H1 (cell line): Measurements from ENCODE around the gene POLR3H. TPM values are rescaled to one million over a fixed set of nuclear protein-coding genes. Genes with fewer than 3 reads are reported as not detected.

Source experiments
- CTCF ChIA-PET: fragments of 300-600 bp; sonication (Branson Sonifier 250); formaldehyde crosslinking; loops from one replicate; lab custom pipeline; 2021; ENCODE audit not compliant: partially characterized antibody; lab: Charles Lee
- POLR2A ChIA-PET: fragments of 300-600 bp; sonication (Branson Sonifier 250); formaldehyde crosslinking; loops from one replicate; lab custom pipeline; 2021; ENCODE audit warnings: inconsistent platforms; ENCODE audit not compliant: partially characterized antibody; lab: Charles Lee
- DNase-seq, 2 experiments: peaks; one replicate each; pipeline versions ENCODE4 v3.0.0 to v3.0.0-alpha.2; 2010 to 2022; ENCODE audit warnings: low spot score in 2 of 2, low read depth in 1 of 2, mixed read lengths in 1 of 2
- FAIRE-seq: peaks from 2 replicates; lab custom pipeline; 2011; peaks lifted over from hg19 to GRCh38; lab: Jason Lieb, UNC
- H2AFZ ChIP-seq: 2 replicates; pipeline ENCODE4 v1.8.1; 2012; ENCODE audit warnings: low read length, inconsistent platforms
- H2AK5ac ChIP-seq: 2 replicates; pipeline ENCODE4 v1.6.1; 2013; ENCODE audit warnings: low read depth, low read length
- H2BK120ac ChIP-seq: replicated peaks from 2 replicates; pipeline ENCODE3; 2013; ENCODE audit warnings: low read depth, low read length, inconsistent platforms
- H2BK12ac ChIP-seq: 2 replicates; pipeline ENCODE4 v1.6.1; 2013; ENCODE audit warnings: low read depth, low read length
- H2BK15ac ChIP-seq: 2 replicates; pipeline ENCODE4 v1.6.1; 2013; ENCODE audit warnings: low read length
- H2BK20ac ChIP-seq: 2 replicates; pipeline ENCODE4 v1.6.1; 2013; ENCODE audit warnings: low read length
- H2BK5ac ChIP-seq: 2 replicates; pipeline ENCODE4 v1.6.1; 2013; ENCODE audit warnings: low read depth, low read length
- H3K14ac ChIP-seq: 2 replicates; pipeline ENCODE4 v1.6.1; 2013; ENCODE audit warnings: inconsistent platforms; ENCODE audit not compliant: insufficient read length
- H3K18ac ChIP-seq: 2 replicates; pipeline ENCODE4 v1.6.1; 2013; ENCODE audit warnings: low read length; ENCODE audit errors: extremely low read depth
- H3K23ac ChIP-seq: 2 replicates; pipeline ENCODE4 v1.6.1; 2013; ENCODE audit warnings: inconsistent platforms; ENCODE audit not compliant: insufficient read length
- H3K23me2 ChIP-seq: 2 replicates; pipeline ENCODE4 v1.6.1; 2013; ENCODE audit warnings: low read depth, low read length
- H3K27ac ChIP-seq: 2 replicates; pipeline ENCODE4 v1.6.1; 2011; ENCODE audit warnings: low read depth, low read length, inconsistent platforms
- H3K27me3 ChIP-seq, 4 experiments: replicated peaks in 1 of 4; 1 replicate in 1 of 4; 2 replicates in 3 of 4; pipeline versions ENCODE4 v1.6.1 to v1.8.1; 2011 to 2013; ENCODE audit warnings: low read length in 3 of 4, mild to moderate bottlenecking in 3 of 4, inconsistent platforms in 2 of 4, mixed read lengths in 2 of 4, moderate library complexity in 1 of 4; ENCODE audit not compliant: control insufficient read depth in 3 of 4, insufficient read depth in 3 of 4; ENCODE audit errors: extremely low read depth in 1 of 4
- H3K36me3 ChIP-seq, 4 experiments: 2 replicates each; pipeline versions ENCODE4 v1.6.1 to v1.8.1; 2011 to 2013; ENCODE audit warnings: mild to moderate bottlenecking in 4 of 4, low read length in 3 of 4, moderate library complexity in 2 of 4, control low read depth in 1 of 4, inconsistent platforms in 1 of 4; ENCODE audit not compliant: insufficient read depth in 4 of 4, control insufficient read depth in 2 of 4
- H3K4ac ChIP-seq: replicated peaks from 2 replicates; pipeline ENCODE3; 2013; ENCODE audit warnings: low read length, low read depth, mixed read lengths, inconsistent platforms; ENCODE audit not compliant: insufficient read length
- H3K4me1 ChIP-seq, 4 experiments: replicated peaks in 1 of 4; 1 replicate in 1 of 4; 2 replicates in 3 of 4; pipeline versions ENCODE4 v1.6.1 to v1.8.1; 2011 to 2013; ENCODE audit warnings: low read length in 3 of 4, inconsistent platforms in 2 of 4, mixed read lengths in 1 of 4; ENCODE audit not compliant: insufficient read depth in 4 of 4, control insufficient read depth in 3 of 4
- H3K4me2 ChIP-seq, 2 experiments: 2 replicates each; pipeline versions ENCODE4 v1.6.1 to v1.8.1; 2011 to 2013; ENCODE audit warnings: low read depth in 2 of 2, low read length in 2 of 2, control low read depth in 1 of 2, inconsistent platforms in 1 of 2, mild to moderate bottlenecking in 1 of 2; ENCODE audit not compliant: insufficient read depth in 1 of 2
- H3K4me3 ChIP-seq, 4 experiments: fragments of 200-600, 300-600 bp in 1 of 4; sonication (generic), shearing (Covaris generic), sonication (Bioruptor Twin) in 1 of 4; 2 replicates each; pipeline versions ENCODE4 v1.5.1 to v1.8.1; 2011 to 2016; ENCODE audit warnings: low read length in 4 of 4, low read depth in 3 of 4, control low read depth in 2 of 4, inconsistent platforms in 2 of 4, mild to moderate bottlenecking in 2 of 4, mixed read lengths in 1 of 4, moderate library complexity in 1 of 4; ENCODE audit not compliant: insufficient read depth in 2 of 4; ENCODE audit errors: extremely low read depth in 1 of 4
- H3K56ac ChIP-seq: replicated peaks from 2 replicates; pipeline ENCODE3; 2013; ENCODE audit warnings: low read depth, mild to moderate bottlenecking, mixed read lengths, low read length, inconsistent platforms; ENCODE audit not compliant: insufficient read length
- H3K79me1 ChIP-seq: 2 replicates; pipeline ENCODE4 v1.6.1; 2013; ENCODE audit warnings: low read depth, low read length, control low read depth
- H3K79me2 ChIP-seq, 2 experiments: 2 replicates each; pipeline versions ENCODE4 v1.6.1 to v1.8.1; 2012 to 2013; ENCODE audit warnings: low read length in 2 of 2, mild to moderate bottlenecking in 2 of 2, inconsistent platforms in 1 of 2; ENCODE audit not compliant: insufficient read depth in 2 of 2, control insufficient read depth in 1 of 2
- H3K9ac ChIP-seq, 4 experiments: replicated peaks in 1 of 4; 1 replicate in 1 of 4; 2 replicates in 3 of 4; pipeline versions ENCODE4 v1.6.1 to v1.8.1; 2011 to 2013; ENCODE audit warnings: low read depth in 3 of 4, low read length in 3 of 4, control low read depth in 2 of 4, mild to moderate bottlenecking in 2 of 4, moderate library complexity in 2 of 4, inconsistent platforms in 1 of 4; ENCODE audit errors: extremely low read depth in 1 of 4
- H3K9me3 ChIP-seq, 2 experiments: 2 replicates each; pipeline versions ENCODE4 v1.6.1 to v1.8.1; 2012 to 2013; ENCODE audit warnings: mild to moderate bottlenecking in 2 of 2, moderate library complexity in 2 of 2, control low read depth in 1 of 2, inconsistent platforms in 1 of 2, low read depth in 1 of 2, low read length in 1 of 2, mixed read lengths in 1 of 2; ENCODE audit not compliant: insufficient read depth in 2 of 2
- H4K20me1 ChIP-seq, 2 experiments: replicated peaks in 1 of 2; 2 replicates each; pipeline versions ENCODE3 to v1.8.1; 2011 to 2013; ENCODE audit warnings: inconsistent platforms in 2 of 2, low read length in 2 of 2, mild to moderate bottlenecking in 1 of 2; ENCODE audit not compliant: insufficient read depth in 2 of 2, control insufficient read depth in 1 of 2
- H4K5ac ChIP-seq: 2 replicates; pipeline ENCODE4 v1.6.1; 2013; ENCODE audit warnings: low read length, low read depth, mixed read lengths, inconsistent platforms; ENCODE audit not compliant: insufficient read length
- H4K8ac ChIP-seq: 2 replicates; pipeline ENCODE4 v1.8.0; 2013; ENCODE audit warnings: mild to moderate bottlenecking, moderate library complexity, low read length, inconsistent platforms; ENCODE audit not compliant: insufficient read depth; ENCODE audit errors: extremely low read depth
- H4K91ac ChIP-seq: replicated peaks from 2 replicates; pipeline ENCODE3; 2013; ENCODE audit warnings: low read length, mixed read lengths, inconsistent platforms; ENCODE audit not compliant: insufficient read length
- JUN ChIP-seq: IDR thresholded peaks from 2 replicates; pipeline ENCODE4 v1.6.1; 2011; ENCODE audit warnings: low read depth, mild to moderate bottlenecking, improper control_type of control experiment, low read length
- KDM4A ChIP-seq: IDR thresholded peaks from one replicate; pipeline ENCODE4 v1.7.1; 2012; ENCODE audit warnings: low read depth, mild to moderate bottlenecking, moderate library complexity, low read length, inconsistent platforms; ENCODE audit not compliant: severe bottlenecking
- NRF1 ChIP-seq: IDR thresholded peaks from 2 replicates; pipeline ENCODE4 v1.6.1; 2011; ENCODE audit warnings: mild to moderate bottlenecking, low read depth, low read length, improper control_type of control experiment
- RNF2 ChIP-seq: fragments of 200-900, 300-1000 bp; sonication (generic); IDR thresholded peaks from 2 replicates; pipeline ENCODE4 v1.7.1; 2016; ENCODE audit warnings: borderline replicate concordance, low read depth, mild to moderate bottlenecking, antibody characterized with exemption, low read length; ENCODE audit not compliant: poor library complexity, severe bottlenecking; ENCODE audit errors: missing control alignments
- SP2 ChIP-seq: IDR thresholded peaks from 2 replicates; pipeline ENCODE4 v1.6.1; 2012; ENCODE audit warnings: mild to moderate bottlenecking, low read length, inconsistent platforms
- WGBS, 2 experiments: shearing (Covaris generic) in 1 of 2; methylation state at CpG; one replicate each; pipeline versions ENCODE4 v1.1.6 to v1.1.7; 2013 to 2015; ENCODE audit warnings: low lambda C conversion rate in 2 of 2, mixed read lengths in 2 of 2, inconsistent platforms in 1 of 2, low coverage in 1 of 2, missing lambda C conversion rate in 1 of 2; ENCODE audit not compliant: insufficient replicate concordance in 2 of 2, insufficient coverage in 1 of 2, insufficient read length in 1 of 2; ENCODE audit errors: extremely low coverage in 1 of 2, missing lambda C conversion rate in 1 of 2; 5-methylcytosine and 5-hydroxymethylcytosine counted together
- polyA plus RNA-seq, 7 experiments: library from polyadenylated mRNA; depleted of rRNA in 3 of 7; stranded (reverse) in 5 of 7; unstranded in 2 of 7; fragments of >200 nt in 5 of 7; fragments of 200-250 nt in 2 of 7; gene quantifications; 1 replicate in 5 of 7; 2 replicates in 1 of 7; 4 replicates in 1 of 7; pipeline versions ENCODE4 v1.2.1 to v1.2.3, GENCODE V29; 2011 to 2013; ENCODE audit warnings: missing spikeins in 2 of 7, mixed read lengths in 2 of 7
- total RNA-seq: library from RNA; stranded (reverse); fragmentation: NEBNext Ultra II Directional; extraction: Animal tissue kit (Norgen Biotek cat#: 25700); gene quantifications from 2 replicates; pipeline ENCODE4 v1.2.1, GENCODE V29; 2021
- TF ChIP-seq, protein P1 (sequence below): IDR thresholded peaks from 2 replicates; pipeline ENCODE4 v1.6.1; 2012; ENCODE audit warnings: inconsistent platforms

Gene POLR3H
- total and polyA plus RNA-seq, 2 of the 8 experiments (the other 6 are each of a cell fraction or from before 2014, with no cell fraction given), result 29.7 to 39.2 TPM

DNA sequence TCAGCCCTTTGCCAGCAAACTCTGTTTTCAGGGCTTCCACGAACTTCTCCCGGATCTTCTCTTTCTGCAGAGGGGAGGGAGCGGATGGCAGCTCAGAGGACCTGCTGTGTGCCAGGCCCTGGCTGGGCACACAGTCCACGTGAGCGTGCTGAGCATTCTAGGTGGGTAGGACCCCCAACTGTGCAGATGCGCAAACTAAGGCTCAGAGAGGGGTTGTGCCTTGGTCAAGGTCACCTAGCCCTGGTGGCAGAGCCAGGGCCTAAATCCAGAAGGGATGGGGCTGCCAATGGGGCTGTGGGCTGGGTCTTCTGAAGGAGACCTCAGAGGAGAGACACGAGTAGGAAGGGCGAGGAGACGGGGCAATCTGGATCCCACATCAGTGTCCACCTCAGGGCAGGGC is 34.5 kb upstream of the POLR3H start:
- Histone ChIP-seq H3K27me3 (no peaks in the 10 kb centered on the region), H3K79me2 (no peaks in the 10 kb centered on the region), H4K5ac (no peak overlapping the region), H2AFZ (no peak overlapping the region), H3K27ac (no peak overlapping the region), H3K4me2 (no peak overlapping the region), H3K18ac (no peak overlapping the region), H2AK5ac (no peak overlapping the region), H2BK12ac (no peak overlapping the region), H2BK20ac (no peak overlapping the region), H3K4me1 (no peaks in the 10 kb centered on the region; a peak in 2 of 7 replicates), H3K79me1 (no peaks in the 10 kb centered on the region; the same call in 1 of the 2 replicates), H3K14ac (no peak overlapping the region), H3K9ac (no peak overlapping the region), H3K56ac (no peak overlapping the region), H4K8ac (no peak overlapping the region), H4K91ac (no peak overlapping the region), H2BK120ac (no peak overlapping the region), H3K9me3 (no peaks in the 10 kb centered on the region), H3K23ac (no peak overlapping the region), H3K36me3 (no peaks in the 10 kb centered on the region), H2BK15ac (no peak overlapping the region), H3K4me3 (no peak overlapping the region), H3K23me2 (no peaks in the 10 kb centered on the region), H2BK5ac (no peak overlapping the region), H3K4ac (no peak overlapping the region), H4K20me1 (peaks cover 0 to 7% of the 10 kb centered on the region in 2 experiments)
- WGBS, 2 experiments, result 93% methylated on average over 9 of the region's 9 CpGs; no CpG with 5 or more reads in 1 of the 2 experiments
- no peak for FAIRE-seq
- POLR2A ChIA-PET, result interaction anchor here (0.8 to 4.6 kb wide), 9 partner anchors 10 to 254 kb away, joined by 3 to 42 read pairs (median 3); partner anchors contain the start of genes PMM1 and SREBF2
- no peak for DNase-seq
- TF ChIP-seq SP2, result no peak
- TF ChIP-seq JUN, result no peak
- TF ChIP-seq, protein P1, sequence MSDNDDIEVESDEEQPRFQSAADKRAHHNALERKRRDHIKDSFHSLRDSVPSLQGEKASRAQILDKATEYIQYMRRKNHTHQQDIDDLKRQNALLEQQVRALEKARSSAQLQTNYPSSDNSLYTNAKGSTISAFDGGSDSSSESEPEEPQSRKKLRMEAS, result no peak
- TF ChIP-seq NRF1, result no peak
- TF ChIP-seq RNF2, result no peak
- no peak for TF ChIP-seq KDM4A
- CTCF ChIA-PET, result interaction anchor here (1.0 to 8.6 kb wide), 7 partner anchors 12 to 55 kb away, joined by 3 to 169 read pairs (median 17); partner anchors contain the start of genes CSDC2 and PMM1
